Caco-2 (cell line): ENCODE data around the gene MAPKAP1. TPM values are rescaled to one million over a fixed set of nuclear protein-coding genes. Genes with fewer than 3 reads are reported as not detected.

ENCODE experiments used
- BruUV-seq: library from RNA; stranded (reverse); fragments of 400-500 nt; replicated peaks from 2 replicates; lab custom pipeline; 2021; lab: Mats Ljungman, UMichigan
- CTCF ChIA-PET: fragments of 300-600 bp; sonication (Branson Sonifier 250); formaldehyde crosslinking; loops from one replicate; lab custom pipeline; 2022; ENCODE audit warnings: antibody characterized with exemption; lab: Charles Lee
- POLR2A ChIA-PET: fragments of 300-600 bp; sonication (Branson Sonifier 250); formaldehyde crosslinking; loops from one replicate; lab custom pipeline; 2022; ENCODE audit warnings: antibody characterized with exemption; lab: Charles Lee
- DNase-seq, 2 experiments: peaks; one replicate each; pipeline versions ENCODE4 v3.0.0 to v3.0.0-alpha.2; 2020 to 2022
- H3K27me3 ChIP-seq: replicated peaks from 2 replicates; pipeline ENCODE4 v1.6.0; 2011; ENCODE audit warnings: low read length; ENCODE audit not compliant: control insufficient read depth, insufficient read depth
- H3K36me3 ChIP-seq: 2 replicates; pipeline ENCODE4 v1.5.1; 2011; ENCODE audit warnings: low read length; ENCODE audit not compliant: control insufficient read depth, insufficient read depth
- H3K4me1 ChIP-seq: fragments of 250-450 bp; sonication (Bioruptor Pico); 2 replicates; pipeline ENCODE4 v1.5.1; 2020; ENCODE audit warnings: mild to moderate bottlenecking
- H3K4me3 ChIP-seq: 2 replicates; pipeline ENCODE4 v1.5.1; 2011; ENCODE audit warnings: low read depth, mild to moderate bottlenecking, control low read depth, low read length
- H3K9me3 ChIP-seq: fragments of 250-450 bp; sonication (Bioruptor Pico); 2 replicates; pipeline ENCODE4 v1.5.1; 2020; ENCODE audit warnings: mild to moderate bottlenecking, moderate library complexity
- H3K27ac Mint-ChIP-seq: one replicate; pipeline ENCODE4 v1.8.0; 2022; ENCODE audit warnings: mixed read lengths; ENCODE audit not compliant: unreplicated experiment
- H3K27me3 Mint-ChIP-seq: one replicate; pipeline ENCODE4 v1.8.0; 2022; ENCODE audit warnings: mixed read lengths; ENCODE audit not compliant: insufficient read depth, unreplicated experiment
- H3K36me3 Mint-ChIP-seq: one replicate; pipeline ENCODE4 v1.8.0; 2022; ENCODE audit warnings: mild to moderate bottlenecking, mixed read lengths; ENCODE audit not compliant: insufficient read depth, unreplicated experiment
- H3K4me1 Mint-ChIP-seq: one replicate; pipeline ENCODE4 v1.8.0; 2022; ENCODE audit warnings: low read depth, mixed read lengths; ENCODE audit not compliant: unreplicated experiment
- H3K4me3 Mint-ChIP-seq: one replicate; pipeline ENCODE4 v1.8.0; 2022; ENCODE audit warnings: mild to moderate bottlenecking, moderate library complexity, mixed read lengths; ENCODE audit not compliant: unreplicated experiment
- H3K9me3 Mint-ChIP-seq: one replicate; pipeline ENCODE4 v1.8.0; 2022; ENCODE audit warnings: mixed read lengths; ENCODE audit not compliant: unreplicated experiment
- CTCF ChIP-seq, 2 experiments: fragments of 200-600 bp in 1 of 2; IDR thresholded peaks; 1 replicate in 1 of 2; 2 replicates in 1 of 2; pipeline versions ENCODE4 v1.5.1 to v1.8.0; 2011 to 2022; ENCODE audit warnings: antibody characterized with exemption in 1 of 2, control low read depth in 1 of 2, inconsistent platforms in 1 of 2, low read depth in 1 of 2, low read length in 1 of 2, mild to moderate bottlenecking in 1 of 2, moderate library complexity in 1 of 2; ENCODE audit not compliant: insufficient read depth in 1 of 2, severe bottlenecking in 1 of 2, unreplicated experiment in 1 of 2
- intact Hi-C: fragments of 100-400 bp; cut with micrococcal nuclease; formaldehyde crosslinking; loops from one replicate; pipeline ENCODE4 v1.10.0; 2022; ENCODE audit not compliant: unreplicated experiment
- total RNA-seq: library from RNA; stranded (reverse); gene quantifications from 2 replicates; pipeline ENCODE4 v1.2.3, GENCODE V29; 2022

Gene MAPKAP1
- total RNA-seq, 1 experiment from 2014 or later, result 70.0 TPM

- H3K4me3 Mint-ChIP-seq, result no peak overlapping the region
- Histone ChIP-seq H3K4me1 (no peaks in the 10 kb centered on the region), H3K36me3 (no peaks in the 10 kb centered on the region), H3K4me3 (no peak overlapping the region), H3K27me3 (no peaks in the 10 kb centered on the region), H3K9me3 (no peaks in the 10 kb centered on the region)
- no TSS peak for BruUV-seq
- no peaks in the 10 kb centered on the region for H3K27me3 Mint-ChIP-seq
- intact Hi-C loops, result no loop called here
- no peaks in the 10 kb centered on the region for H3K4me1 Mint-ChIP-seq
- ChIA-PET POLR2A (no interaction called here), CTCF (no interaction called here)
- H3K36me3 Mint-ChIP-seq, result no peaks in the 10 kb centered on the region
- DNase-seq, result no peak
- TF ChIP-seq CTCF (IDR thresholded peaks at IDR 0.05; ENCODE audit: insufficient read depth in 1 of 2, low read depth in 1 of 2, low read length in 1 of 2, severe bottlenecking in 1 of 2, unreplicated experiment in 1 of 2), result no peak
- H3K27ac Mint-ChIP-seq, result no peak overlapping the region
- H3K9me3 Mint-ChIP-seq, result no peaks in the 10 kb centered on the region
Measured at GRCh38 chr9:125655691-125656410, 51.2 kb downstream of the MAPKAP1 start.

DNA sequence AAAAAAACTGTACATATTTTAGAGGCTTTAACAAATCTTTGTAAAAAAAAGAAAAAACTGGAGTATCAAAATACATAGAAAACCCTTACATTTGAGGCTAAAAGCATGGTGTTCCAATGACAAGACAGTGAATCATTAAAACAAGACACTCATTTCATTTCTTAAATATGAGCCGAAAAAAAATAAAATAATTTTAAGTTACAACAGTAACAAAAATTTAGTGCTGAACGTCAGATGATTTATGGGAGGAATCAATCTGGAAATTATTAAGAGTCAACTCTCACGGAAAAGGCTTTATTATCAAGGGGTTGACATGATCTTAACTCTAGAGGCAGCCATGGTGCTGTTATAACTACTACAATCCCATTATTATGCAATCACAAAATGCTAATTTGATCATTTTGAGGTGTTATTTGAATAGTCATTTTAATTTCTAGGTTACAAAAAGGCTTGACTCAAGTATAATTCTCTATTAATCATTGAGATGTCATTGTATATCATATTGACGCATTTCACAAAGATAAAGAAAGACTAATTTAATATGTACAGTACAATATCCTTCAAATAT lies 51.9 kb downstream of the MAPKAP1 start:
- no peaks in the 10 kb centered on the region for H3K9me3 Mint-ChIP-seq
- H3K27me3 Mint-ChIP-seq, result no peaks in the 10 kb centered on the region
- no TSS peak for BruUV-seq
- ChIA-PET POLR2A (no interaction called here), CTCF (no interaction called here)
- no peaks in the 10 kb centered on the region for H3K4me1 Mint-ChIP-seq
- no peaks in the 10 kb centered on the region for H3K27me3 ChIP-seq
- TF ChIP-seq CTCF (IDR thresholded peaks at IDR 0.05; ENCODE audit: insufficient read depth in 1 of 2, low read depth in 1 of 2, low read length in 1 of 2, severe bottlenecking in 1 of 2, unreplicated experiment in 1 of 2), result no peak
- no peaks in the 10 kb centered on the region for H3K36me3 ChIP-seq
- H3K27ac Mint-ChIP-seq, result no peak overlapping the region
- H3K4me3 ChIP-seq, result no peak overlapping the region
- H3K4me3 Mint-ChIP-seq, result no peak overlapping the region
- H3K4me1 ChIP-seq, result no peaks in the 10 kb centered on the region
- no peak for DNase-seq
- intact Hi-C loops, result no loop called here
- no peaks in the 10 kb centered on the region for H3K36me3 Mint-ChIP-seq
- H3K9me3 ChIP-seq, result no peaks in the 10 kb centered on the region

GRCh38 chr9:125654121-125654520 lies 52.9 kb downstream of the MAPKAP1 start:
- Histone ChIP-seq H3K36me3 (no peaks in the 10 kb centered on the region), H3K4me3 (no peak overlapping the region), H3K4me1 (no peaks in the 10 kb centered on the region), H3K9me3 (no peaks in the 10 kb centered on the region), H3K27me3 (no peaks in the 10 kb centered on the region)
- Mint-ChIP-seq H3K27me3 (no peaks in the 10 kb centered on the region), H3K36me3 (no peaks in the 10 kb centered on the region), H3K27ac (no peak overlapping the region), H3K4me3 (no peak overlapping the region), H3K4me1 (no peaks in the 10 kb centered on the region), H3K9me3 (no peaks in the 10 kb centered on the region)
- ChIA-PET CTCF (no interaction called here), POLR2A (no interaction called here)
- intact Hi-C loops, result no loop called here
- no peak for DNase-seq
- TF ChIP-seq CTCF (IDR thresholded peaks at IDR 0.05; ENCODE audit: insufficient read depth in 1 of 2, low read depth in 1 of 2, low read length in 1 of 2, severe bottlenecking in 1 of 2, unreplicated experiment in 1 of 2), result no peak
- BruUV-seq, result no TSS peak
